KG1 (cell line): ENCODE measurements around the gene NECAB2.
A peak's percentile ranks its signal among the peaks of the same experiment; 100 is the strongest.

Experiments
- DNase-seq: peaks from one replicate; lab custom pipeline; 2025; lab: John Stamatoyannopoulos, UW

NECAB2 gene

GRCh38 chr16:83992624-83993023, 24.6 kb downstream of the NECAB2 start:
- DNase-seq = no peak

- DNase-seq = peak; percentile 4
Measured at GRCh38 chr16:83994087-83994486, 26.0 kb downstream of the NECAB2 start.

- DNase-seq = no peak
Measured at GRCh38 chr16:83994703-83995102, 26.7 kb downstream of the NECAB2 start.

GRCh38 chr16:83995754-83996153, 27.7 kb downstream of the NECAB2 start:
- DNase-seq = no peak

GRCh38 chr16:83996481-83997252, 28.6 kb downstream of the NECAB2 start:
- no peak for DNase-seq

GRCh38 chr16:83998091-83998490, 30.0 kb downstream of the NECAB2 start:
- DNase-seq = no peak

- no peak for DNase-seq
Measured at GRCh38 chr16:84000989-84001642, 33.1 kb downstream of the NECAB2 start.

- no peak for DNase-seq
Measured at GRCh38 chr16:84001726-84002125, 33.7 kb downstream of the NECAB2 start.

- no peak for DNase-seq
Measured at GRCh38 chr16:84003038-84003437, 35.0 kb downstream of the NECAB2 start.

- no peak for DNase-seq
Measured at GRCh38 chr16:84004442-84004841, 36.4 kb downstream of the NECAB2 start.

- no peak for DNase-seq
Measured at GRCh38 chr16:84005391-84005790, 37.3 kb downstream of the NECAB2 start.

GRCh38 chr16:84007520-84007919, 39.5 kb downstream of the NECAB2 start:
- DNase-seq = no peak

- no peak for DNase-seq
Measured at GRCh38 chr16:84007965-84008364, 39.9 kb downstream of the NECAB2 start.

- DNase-seq = no peak
Measured at GRCh38 chr16:84009282-84009681, 41.2 kb downstream of the NECAB2 start.

- no peak for DNase-seq
Measured at GRCh38 chr16:84013787-84014569, 45.9 kb downstream of the NECAB2 start.

- DNase-seq = no peak
Measured at GRCh38 chr16:84014570-84015327, 46.7 kb downstream of the NECAB2 start.

GRCh38 chr16:84015399-84015798, 47.4 kb downstream of the NECAB2 start:
- no peak for DNase-seq

GRCh38 chr16:84016477-84016876, 48.4 kb downstream of the NECAB2 start:
- DNase-seq = no peak

GRCh38 chr16:84018710-84019109, 50.7 kb downstream of the NECAB2 start:
- DNase-seq = no peak

- no peak for DNase-seq
Measured at GRCh38 chr16:84020353-84020752, 52.3 kb downstream of the NECAB2 start.

- DNase-seq = no peak
Measured at GRCh38 chr16:84021488-84021887, 53.4 kb downstream of the NECAB2 start.

- no peak for DNase-seq
Measured at GRCh38 chr16:84022644-84023043, 54.6 kb downstream of the NECAB2 start.
